NOMO-1 treated with dmso at 0.1 percent for 144 hours (cell line): ENCODE data around the gene NKAIN2.

Source experiments
- DNase-seq: peaks from one replicate; lab custom pipeline; 2025; ENCODE audit not compliant: unreplicated experiment; lab: John Stamatoyannopoulos, UW

NKAIN2 gene

GRCh38 chr6:124478906-124479305 is 675.2 kb downstream of the NKAIN2 start:
- DNase-seq = no peak

- DNase-seq = no peak
Observed at GRCh38 chr6:124479991-124480430, 676.3 kb downstream of the NKAIN2 start.

- no peak for DNase-seq
Observed at GRCh38 chr6:124482071-124482491, 678.4 kb downstream of the NKAIN2 start.

- DNase-seq = no peak
Observed at GRCh38 chr6:124487623-124488431, 684.2 kb downstream of the NKAIN2 start.

GRCh38 chr6:124490122-124490521 is 686.5 kb downstream of the NKAIN2 start:
- DNase-seq = no peak

GRCh38 chr6:124493259-124493658 is 689.6 kb downstream of the NKAIN2 start:
- no peak for DNase-seq

GRCh38 chr6:124494956-124495664 is 691.4 kb downstream of the NKAIN2 start:
- DNase-seq = no peak

- no peak for DNase-seq
Observed at GRCh38 chr6:124495665-124496190, 692.1 kb downstream of the NKAIN2 start.

- DNase-seq = no peak
Observed at GRCh38 chr6:124496334-124496733, 692.7 kb downstream of the NKAIN2 start.

- DNase-seq = no peak
Observed at GRCh38 chr6:124512431-124512830, 708.8 kb downstream of the NKAIN2 start.

- no peak for DNase-seq
Observed at GRCh38 chr6:124517339-124517738, 713.7 kb downstream of the NKAIN2 start.

- no peak for DNase-seq
Observed at GRCh38 chr6:124520514-124520913, 716.8 kb downstream of the NKAIN2 start.

GRCh38 chr6:124522335-124522734 is 718.7 kb downstream of the NKAIN2 start:
- DNase-seq = no peak

- DNase-seq = no peak
Observed at GRCh38 chr6:124524491-124525200, 721.0 kb downstream of the NKAIN2 start.

- peak; percentile 53 for DNase-seq
Observed at GRCh38 chr6:124530926-124531325, 727.3 kb downstream of the NKAIN2 start.

GRCh38 chr6:124535299-124535698 is 731.6 kb downstream of the NKAIN2 start:
- no peak for DNase-seq

- no peak for DNase-seq
Observed at GRCh38 chr6:124535746-124536145, 732.1 kb downstream of the NKAIN2 start.

- DNase-seq = no peak
Observed at GRCh38 chr6:124536157-124536841, 732.6 kb downstream of the NKAIN2 start.

- DNase-seq = no peak
Observed at GRCh38 chr6:124536842-124537191, 733.2 kb downstream of the NKAIN2 start.

- DNase-seq = no peak
Observed at GRCh38 chr6:124539096-124539495, 735.4 kb downstream of the NKAIN2 start.

- DNase-seq = no peak
Observed at GRCh38 chr6:124541573-124541972, 737.9 kb downstream of the NKAIN2 start.
